Panc1 (cell line): ENCODE data around the gene IDH2.
A peak's percentile ranks its signal among the peaks of the same experiment; 100 is the strongest.

Source experiments
- POLR2AphosphoS5 ChIP-seq: IDR thresholded peaks from 2 replicates; pipeline ENCODE4 v1.6.1; 2012; ENCODE audit warnings: mild to moderate bottlenecking, low read depth, low read length, moderate library complexity
- TF ChIP-seq, protein P1 (sequence below): fragments of 450-650 bp; IDR thresholded peaks from 2 replicates; pipeline ENCODE4 v1.5.1; 2017; ENCODE audit warnings: mild to moderate bottlenecking

DNA sequence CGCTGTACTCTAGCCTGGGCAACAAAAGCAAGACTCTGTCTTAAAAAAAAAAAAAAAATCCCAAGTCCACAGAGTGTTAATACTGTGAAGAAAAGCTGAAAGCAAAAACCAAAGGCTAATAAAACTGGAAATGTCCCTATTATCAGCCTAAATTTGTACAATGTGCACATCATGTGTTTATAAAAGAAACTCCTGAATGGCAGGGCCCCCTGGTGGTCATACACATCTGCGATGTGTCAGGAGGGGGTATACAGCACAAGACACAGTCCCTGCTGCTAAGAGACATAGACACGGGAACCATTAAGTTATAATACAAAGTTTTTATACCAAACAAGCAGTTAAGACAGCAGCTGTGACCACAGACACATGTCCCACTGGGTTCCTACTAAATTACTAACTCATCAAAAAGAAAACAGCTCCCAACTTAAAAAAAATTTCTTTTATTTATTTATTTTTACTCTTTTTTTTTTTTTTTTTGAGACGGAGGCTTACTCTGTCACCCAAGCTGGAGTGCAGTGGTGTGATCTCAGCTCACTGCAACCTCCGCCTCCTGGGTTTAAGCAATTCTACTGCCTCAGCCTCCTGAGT is 31.0 kb downstream of the IDH2 start:
- TF ChIP-seq, protein P1, sequence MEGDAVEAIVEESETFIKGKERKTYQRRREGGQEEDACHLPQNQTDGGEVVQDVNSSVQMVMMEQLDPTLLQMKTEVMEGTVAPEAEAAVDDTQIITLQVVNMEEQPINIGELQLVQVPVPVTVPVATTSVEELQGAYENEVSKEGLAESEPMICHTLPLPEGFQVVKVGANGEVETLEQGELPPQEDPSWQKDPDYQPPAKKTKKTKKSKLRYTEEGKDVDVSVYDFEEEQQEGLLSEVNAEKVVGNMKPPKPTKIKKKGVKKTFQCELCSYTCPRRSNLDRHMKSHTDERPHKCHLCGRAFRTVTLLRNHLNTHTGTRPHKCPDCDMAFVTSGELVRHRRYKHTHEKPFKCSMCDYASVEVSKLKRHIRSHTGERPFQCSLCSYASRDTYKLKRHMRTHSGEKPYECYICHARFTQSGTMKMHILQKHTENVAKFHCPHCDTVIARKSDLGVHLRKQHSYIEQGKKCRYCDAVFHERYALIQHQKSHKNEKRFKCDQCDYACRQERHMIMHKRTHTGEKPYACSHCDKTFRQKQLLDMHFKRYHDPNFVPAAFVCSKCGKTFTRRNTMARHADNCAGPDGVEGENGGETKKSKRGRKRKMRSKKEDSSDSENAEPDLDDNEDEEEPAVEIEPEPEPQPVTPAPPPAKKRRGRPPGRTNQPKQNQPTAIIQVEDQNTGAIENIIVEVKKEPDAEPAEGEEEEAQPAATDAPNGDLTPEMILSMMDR: peak; percentile 87
- TF ChIP-seq POLR2AphosphoS5: no peak
